ENCODE measurements around the gene ADD2.

ADD2 gene

DNA sequence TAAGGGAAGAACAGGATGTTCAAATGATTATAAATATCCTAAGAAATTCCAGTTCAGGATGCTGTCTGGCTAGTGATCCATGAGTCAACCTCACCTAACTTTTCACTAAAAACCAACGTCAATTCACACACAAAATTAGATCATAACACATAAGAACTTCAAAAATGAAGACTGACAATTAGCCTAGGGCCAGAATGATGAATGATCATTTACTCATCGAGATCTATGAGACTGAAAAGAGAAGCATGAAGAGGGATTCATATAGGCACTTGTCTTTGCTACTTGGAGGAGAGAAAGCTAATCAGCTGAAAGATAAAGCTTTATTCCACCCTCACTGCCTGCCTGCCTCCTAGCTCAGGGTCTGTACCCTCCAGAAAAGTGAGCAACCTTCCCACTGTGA lies 29.8 kb downstream of the ADD2 start:
- ATAC-seq (replicated peaks; ENCODE audit: extremely low read depth, poor library complexity, severe bottlenecking) = no peak
- H3K9me3 Mint-ChIP-seq = no peaks in the 10 kb centered on the region
- H3K36me3 Mint-ChIP-seq (ENCODE audit: insufficient read depth) = no peaks in the 10 kb centered on the region
- no peak overlapping the region for H3K4me3 Mint-ChIP-seq
- H3K27ac Mint-ChIP-seq (ENCODE audit: low read depth) = no peak overlapping the region
- H3K27me3 Mint-ChIP-seq = peaks cover 38% of the 10 kb centered on the region
- no peaks in the 10 kb centered on the region for H3K4me1 Mint-ChIP-seq
- DNase-seq (ENCODE audit: low spot score in 2 of 2) = no peak

DNA sequence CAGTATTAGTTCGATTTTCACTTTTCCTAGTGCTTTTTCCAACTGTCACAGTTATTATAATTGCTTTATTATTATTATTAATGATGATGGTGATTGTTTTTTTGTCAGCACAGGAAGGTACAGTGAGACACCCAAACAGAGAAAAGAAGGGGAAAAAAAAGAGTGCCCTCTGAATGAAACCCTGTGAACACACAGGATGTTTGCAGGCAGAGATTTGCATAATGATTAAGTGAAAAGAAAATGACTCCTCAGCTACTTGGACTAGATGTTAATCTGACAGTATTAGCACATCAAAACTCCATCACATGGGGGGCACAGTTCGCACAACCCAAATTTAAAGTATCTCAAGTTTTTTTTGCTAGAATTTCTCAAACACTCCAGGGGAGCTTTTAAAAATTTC lies 32.9 kb downstream of the ADD2 start:
- H3K36me3 Mint-ChIP-seq (ENCODE audit: insufficient read depth) = no peaks in the 10 kb centered on the region
- no peak overlapping the region for H3K27ac Mint-ChIP-seq (ENCODE audit: low read depth)
- H3K9me3 Mint-ChIP-seq = no peaks in the 10 kb centered on the region
- no peaks in the 10 kb centered on the region for H3K4me1 Mint-ChIP-seq
- no peak overlapping the region for H3K4me3 Mint-ChIP-seq
- ATAC-seq (replicated peaks; ENCODE audit: extremely low read depth, poor library complexity, severe bottlenecking) (no peak), DNase-seq (ENCODE audit: low spot score in 2 of 2) (no peak)
- H3K27me3 Mint-ChIP-seq = peaks cover 56% of the 10 kb centered on the region

DNA sequence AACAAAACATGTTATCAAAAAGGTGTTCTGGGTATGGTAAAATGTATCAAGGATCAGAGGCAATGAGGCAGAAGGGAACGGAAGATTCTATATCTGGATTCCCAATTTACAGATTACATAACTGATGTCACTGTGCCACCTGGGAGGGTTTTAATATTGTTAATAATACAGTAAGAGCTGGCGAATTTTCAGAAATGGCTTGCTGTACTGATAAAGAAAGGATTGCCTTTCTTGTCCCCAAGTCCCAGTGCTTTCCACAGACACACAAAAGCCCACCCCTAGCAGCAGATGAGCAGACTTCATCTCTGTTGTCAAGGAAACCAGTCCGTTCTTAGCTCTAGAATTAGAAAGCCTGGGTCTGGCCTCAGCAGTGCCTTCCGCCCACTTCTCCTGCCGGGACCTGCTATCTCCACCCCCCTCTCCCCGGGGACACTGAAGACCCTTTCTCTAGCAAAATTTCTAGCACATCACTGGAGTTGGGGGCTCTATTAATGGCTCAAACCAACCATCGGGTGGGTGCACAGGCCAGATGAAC lies 34.3 kb downstream of the ADD2 start:
- Mint-ChIP-seq H3K9me3 (no peaks in the 10 kb centered on the region), H3K27me3 (peaks cover 56% of the 10 kb centered on the region), H3K4me1 (no peaks in the 10 kb centered on the region), H3K36me3 (ENCODE audit: insufficient read depth) (no peaks in the 10 kb centered on the region), H3K4me3 (no peak overlapping the region), H3K27ac (ENCODE audit: low read depth) (no peak overlapping the region)
- DNase-seq (ENCODE audit: low spot score in 2 of 2) (no peak), ATAC-seq (replicated peaks; ENCODE audit: extremely low read depth, poor library complexity, severe bottlenecking) (no peak)

DNA sequence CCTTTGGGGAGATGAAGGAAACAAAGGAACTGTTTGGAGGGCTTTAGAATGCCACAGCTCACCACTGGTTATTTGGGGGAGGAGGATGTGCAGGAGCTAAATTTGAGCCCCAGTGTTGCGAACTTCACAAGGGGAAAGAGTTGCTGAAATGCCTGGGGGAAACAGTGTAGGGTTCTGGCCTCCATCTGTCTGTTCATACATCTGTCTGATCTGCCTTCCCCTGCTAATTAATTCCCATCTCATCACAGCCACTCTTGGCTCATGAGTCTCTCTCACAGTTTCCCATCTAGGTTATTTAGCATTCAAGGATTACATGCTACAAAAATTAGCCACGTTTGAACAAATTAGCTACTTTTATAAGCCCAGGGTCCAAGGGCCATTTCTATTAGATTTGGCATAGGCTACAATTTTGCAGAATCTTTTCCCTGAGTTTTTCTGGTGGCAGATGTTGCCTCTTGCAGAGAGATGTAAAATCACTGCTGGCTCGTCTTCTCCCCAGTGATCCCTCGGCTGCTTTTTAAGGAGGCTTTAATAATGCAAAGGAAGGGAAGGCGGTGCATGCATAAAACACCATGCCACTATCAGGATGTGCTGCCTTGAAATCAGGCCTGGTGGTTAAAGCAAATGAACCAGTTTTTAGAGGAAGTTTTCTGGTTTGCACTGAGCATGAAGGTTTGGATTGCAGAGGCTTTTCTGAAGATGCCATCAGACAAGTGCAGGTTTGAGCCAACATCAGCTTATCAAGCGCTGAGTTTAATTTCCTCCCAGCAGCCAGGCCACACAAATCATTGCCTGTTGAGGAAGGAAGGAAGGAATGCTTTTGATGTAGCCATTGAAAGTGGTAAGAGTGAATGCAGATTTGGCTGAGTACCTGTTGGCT lies 35.0 kb downstream of the ADD2 start:
- no peak overlapping the region for H3K27ac Mint-ChIP-seq (ENCODE audit: low read depth)
- no peak for DNase-seq (ENCODE audit: low spot score in 2 of 2)
- no peaks in the 10 kb centered on the region for H3K9me3 Mint-ChIP-seq
- H3K36me3 Mint-ChIP-seq (ENCODE audit: insufficient read depth) = no peaks in the 10 kb centered on the region
- peaks cover 56% of the 10 kb centered on the region for H3K27me3 Mint-ChIP-seq
- no peaks in the 10 kb centered on the region for H3K4me1 Mint-ChIP-seq
- H3K4me3 Mint-ChIP-seq = no peak overlapping the region
- no peak for ATAC-seq (replicated peaks; ENCODE audit: extremely low read depth, poor library complexity, severe bottlenecking)

DNA sequence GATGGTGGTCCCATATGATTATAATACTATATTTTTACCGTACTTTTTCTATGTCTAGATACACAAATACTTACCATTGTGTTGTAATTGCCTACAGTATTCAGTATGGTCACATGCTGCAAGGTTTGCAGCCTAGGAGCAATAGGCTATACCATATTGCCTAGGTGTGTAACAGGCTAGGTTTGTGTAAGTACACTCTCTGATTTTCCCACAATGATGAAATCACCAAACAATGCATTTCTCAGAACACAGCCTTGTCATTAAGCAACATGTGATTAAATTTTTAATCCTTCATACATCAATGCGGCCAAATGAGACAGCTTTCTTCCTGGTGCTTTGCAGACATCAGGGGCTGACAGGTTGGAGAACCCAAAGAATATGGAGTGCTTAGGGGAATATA lies 37.3 kb downstream of the ADD2 start:
- Mint-ChIP-seq H3K36me3 (ENCODE audit: insufficient read depth) (no peaks in the 10 kb centered on the region), H3K4me3 (no peak overlapping the region), H3K4me1 (no peaks in the 10 kb centered on the region), H3K27me3 (peaks cover 43% of the 10 kb centered on the region), H3K9me3 (no peaks in the 10 kb centered on the region), H3K27ac (ENCODE audit: low read depth) (no peak overlapping the region)
- ATAC-seq (replicated peaks; ENCODE audit: extremely low read depth, poor library complexity, severe bottlenecking) (no peak), DNase-seq (ENCODE audit: low spot score in 2 of 2) (no peak)

DNA sequence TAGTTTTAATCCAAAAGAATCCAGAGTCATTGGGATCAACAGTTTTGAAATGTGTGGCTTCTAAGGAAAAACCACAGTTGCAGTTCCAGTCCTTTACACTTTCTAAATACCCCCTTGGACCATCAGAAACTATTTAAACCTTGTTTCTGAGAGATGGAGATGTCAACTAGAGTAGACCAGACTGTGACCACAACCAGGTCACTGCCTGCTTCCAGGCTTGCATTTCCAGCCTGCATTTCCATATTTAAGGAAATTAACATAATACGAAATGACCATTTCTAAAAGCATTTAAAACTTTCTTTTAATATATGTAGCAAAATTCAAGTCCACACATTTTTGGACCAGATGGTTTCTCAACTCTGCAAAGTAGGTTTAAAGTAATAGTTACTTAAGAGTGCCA lies 38.4 kb downstream of the ADD2 start:
- Mint-ChIP-seq H3K27ac (ENCODE audit: low read depth) (no peak overlapping the region), H3K36me3 (ENCODE audit: insufficient read depth) (no peaks in the 10 kb centered on the region), H3K4me3 (no peak overlapping the region), H3K27me3 (peaks cover 33% of the 10 kb centered on the region), H3K4me1 (no peaks in the 10 kb centered on the region), H3K9me3 (no peaks in the 10 kb centered on the region)
- DNase-seq (ENCODE audit: low spot score in 2 of 2) (no peak), ATAC-seq (replicated peaks; ENCODE audit: extremely low read depth, poor library complexity, severe bottlenecking) (no peak)

DNA sequence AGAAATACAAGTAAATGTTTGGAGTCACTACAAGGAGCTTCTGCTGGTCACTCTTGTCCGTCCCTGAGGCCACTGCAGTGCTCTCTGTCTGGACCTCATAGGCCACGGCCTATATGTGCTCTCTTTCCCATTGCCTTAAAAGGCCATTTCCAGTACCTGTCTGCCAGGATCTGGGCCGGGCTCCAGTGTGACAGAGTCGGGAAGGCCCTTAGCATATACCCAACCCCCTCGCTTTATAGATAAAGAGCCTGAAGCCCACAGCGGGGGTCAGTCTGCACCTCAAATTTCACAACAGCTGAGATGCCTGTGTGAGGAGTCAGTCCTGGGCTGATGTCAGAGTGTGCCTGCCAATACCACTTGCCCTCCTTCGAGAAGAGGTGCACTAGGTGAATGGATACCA lies 39.9 kb downstream of the ADD2 start:
- Mint-ChIP-seq H3K4me3 (no peak overlapping the region), H3K27ac (ENCODE audit: low read depth) (no peak overlapping the region), H3K36me3 (ENCODE audit: insufficient read depth) (no peaks in the 10 kb centered on the region), H3K27me3 (peaks cover 17% of the 10 kb centered on the region), H3K4me1 (no peaks in the 10 kb centered on the region), H3K9me3 (no peaks in the 10 kb centered on the region)
- DNase-seq (ENCODE audit: low spot score in 2 of 2) (no peak), ATAC-seq (replicated peaks; ENCODE audit: extremely low read depth, poor library complexity, severe bottlenecking) (no peak)

DNA sequence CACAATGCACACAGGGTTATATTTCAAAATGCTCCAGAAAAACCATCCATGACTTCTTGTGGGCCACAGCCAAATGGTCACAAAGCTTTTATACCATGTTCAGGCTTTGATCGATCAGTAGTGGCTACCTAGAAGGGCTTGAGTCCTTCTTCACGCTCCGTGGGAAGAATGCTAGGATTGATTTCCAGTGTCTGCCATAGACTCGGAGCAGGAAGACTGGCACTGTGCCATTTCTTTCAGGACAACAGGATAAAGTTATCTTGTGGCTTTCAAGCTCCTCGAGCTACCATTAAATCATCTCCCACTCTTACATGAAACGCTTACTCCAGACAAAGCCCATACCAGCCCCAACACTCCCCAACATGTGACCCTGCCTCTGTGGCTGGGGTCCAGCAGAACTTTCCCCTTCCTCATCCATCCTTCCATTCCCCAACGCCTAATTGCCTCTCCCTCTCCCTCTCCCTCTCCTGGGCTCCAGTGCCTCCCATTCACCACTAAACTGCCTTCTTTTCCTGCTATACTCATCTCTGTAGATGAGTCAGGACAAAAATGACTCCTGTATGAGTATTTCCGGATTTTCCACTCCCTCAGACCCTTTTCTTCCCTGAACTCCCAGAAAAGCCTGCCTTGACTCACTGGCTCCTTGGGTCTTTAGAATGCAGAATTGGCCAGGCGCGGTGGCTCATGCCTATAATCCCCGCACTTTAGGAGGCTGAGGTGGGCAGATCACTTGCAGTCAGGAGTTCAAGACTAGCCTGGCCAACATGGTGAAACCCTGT lies 40.9 kb downstream of the ADD2 start:
- H3K36me3 Mint-ChIP-seq (ENCODE audit: insufficient read depth) = no peaks in the 10 kb centered on the region

DNA sequence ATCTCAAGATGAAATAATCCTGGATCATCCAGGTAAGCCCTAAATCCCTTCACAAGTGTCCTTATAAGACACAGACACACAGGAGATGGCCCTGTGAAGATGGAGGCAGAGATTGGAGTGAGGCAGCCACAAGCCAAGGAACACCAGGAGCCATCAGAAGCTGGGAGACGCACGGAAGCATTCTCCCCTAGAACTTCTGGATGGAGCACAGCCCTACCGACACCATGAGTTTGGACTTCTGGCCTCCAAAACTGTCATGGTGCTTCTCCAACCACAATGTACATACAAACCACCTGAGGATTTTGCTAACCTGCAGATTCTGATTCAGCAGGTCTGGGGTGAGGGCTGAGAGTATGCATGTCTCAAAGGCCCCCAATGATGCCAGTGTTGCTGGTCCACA lies 42.5 kb downstream of the ADD2 start:
- DNase-seq (ENCODE audit: low spot score in 2 of 2) (no peak), ATAC-seq (replicated peaks; ENCODE audit: extremely low read depth, poor library complexity, severe bottlenecking) (no peak)
- no peaks in the 10 kb centered on the region for H3K36me3 Mint-ChIP-seq (ENCODE audit: insufficient read depth)
- H3K27ac Mint-ChIP-seq (ENCODE audit: low read depth) = no peak overlapping the region
- no peaks in the 10 kb centered on the region for H3K4me1 Mint-ChIP-seq
- no peak overlapping the region for H3K4me3 Mint-ChIP-seq
- H3K27me3 Mint-ChIP-seq = no peaks in the 10 kb centered on the region
- no peaks in the 10 kb centered on the region for H3K9me3 Mint-ChIP-seq

More for the DNA sequence above, 40.9 kb downstream of the ADD2 start:
- Mint-ChIP-seq H3K4me1 (no peaks in the 10 kb centered on the region), H3K27ac (ENCODE audit: low read depth) (no peak overlapping the region), H3K9me3 (no peaks in the 10 kb centered on the region), H3K4me3 (no peak overlapping the region), H3K27me3 (peaks cover 7% of the 10 kb centered on the region)
- DNase-seq (ENCODE audit: low spot score in 2 of 2) = no peak
- no peak for ATAC-seq (replicated peaks; ENCODE audit: extremely low read depth, poor library complexity, severe bottlenecking)

DNA sequence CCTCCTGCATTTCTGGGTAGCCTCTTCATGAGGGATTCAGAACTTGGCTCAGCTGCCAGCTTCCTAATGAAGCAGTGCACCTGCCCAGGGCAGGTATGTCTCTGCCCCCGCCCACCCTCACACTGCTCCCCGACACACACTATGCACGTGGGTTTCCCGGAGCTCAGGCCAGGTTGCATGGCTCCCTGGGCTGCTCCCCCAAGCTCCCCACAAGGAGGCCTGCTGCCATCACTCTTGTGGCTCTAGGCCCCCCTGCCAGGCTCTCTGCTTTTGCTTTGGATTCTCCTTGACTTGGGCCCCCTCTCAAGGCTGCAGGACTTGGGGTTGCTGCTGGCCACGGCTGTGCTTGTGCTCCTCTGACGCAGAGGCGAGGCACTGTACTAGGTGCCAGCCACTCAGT lies 43.6 kb downstream of the ADD2 start:
- no peaks in the 10 kb centered on the region for H3K36me3 Mint-ChIP-seq (ENCODE audit: insufficient read depth)
- no peak overlapping the region for H3K27ac Mint-ChIP-seq (ENCODE audit: low read depth)
- DNase-seq (ENCODE audit: low spot score in 2 of 2) (no peak), ATAC-seq (replicated peaks; ENCODE audit: extremely low read depth, poor library complexity, severe bottlenecking) (no peak)
- H3K9me3 Mint-ChIP-seq = no peaks in the 10 kb centered on the region
- no peaks in the 10 kb centered on the region for H3K27me3 Mint-ChIP-seq
- H3K4me1 Mint-ChIP-seq = no peaks in the 10 kb centered on the region
- no peak overlapping the region for H3K4me3 Mint-ChIP-seq

DNA sequence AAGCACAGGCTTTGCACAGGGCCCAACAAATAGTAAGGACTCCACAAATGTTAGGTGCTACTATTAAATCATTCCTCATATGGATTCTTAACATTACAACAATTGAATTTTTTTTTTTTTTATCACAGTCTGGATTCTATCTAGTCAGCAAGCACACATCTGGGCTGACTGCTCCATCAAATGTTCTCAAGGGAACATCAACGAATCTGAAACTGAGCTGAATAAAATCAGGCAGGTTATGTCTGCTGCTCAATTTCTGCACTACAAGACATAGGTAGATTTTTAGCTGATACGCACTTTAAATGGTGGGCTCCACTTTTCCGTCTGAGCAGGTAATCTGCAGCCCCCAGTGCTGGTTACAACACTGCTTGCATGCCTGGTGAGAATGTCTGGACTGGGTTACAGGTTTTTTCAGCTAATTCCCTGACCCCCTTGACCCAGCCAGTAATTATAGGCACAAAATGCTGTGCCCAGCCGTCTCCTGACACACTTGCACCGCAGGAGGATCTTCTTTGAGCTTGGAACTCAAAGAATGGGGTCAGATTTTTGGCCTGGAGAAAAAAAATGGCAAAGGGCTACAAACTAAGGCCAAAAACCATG lies 44.6 kb downstream of the ADD2 start:
- DNase-seq (ENCODE audit: low spot score in 2 of 2) (no peak), ATAC-seq (replicated peaks; ENCODE audit: extremely low read depth, poor library complexity, severe bottlenecking) (no peak)
- Mint-ChIP-seq H3K36me3 (ENCODE audit: insufficient read depth) (no peaks in the 10 kb centered on the region), H3K27ac (ENCODE audit: low read depth) (no peak overlapping the region), H3K27me3 (no peaks in the 10 kb centered on the region), H3K4me3 (no peak overlapping the region), H3K4me1 (no peaks in the 10 kb centered on the region), H3K9me3 (no peaks in the 10 kb centered on the region)

DNA sequence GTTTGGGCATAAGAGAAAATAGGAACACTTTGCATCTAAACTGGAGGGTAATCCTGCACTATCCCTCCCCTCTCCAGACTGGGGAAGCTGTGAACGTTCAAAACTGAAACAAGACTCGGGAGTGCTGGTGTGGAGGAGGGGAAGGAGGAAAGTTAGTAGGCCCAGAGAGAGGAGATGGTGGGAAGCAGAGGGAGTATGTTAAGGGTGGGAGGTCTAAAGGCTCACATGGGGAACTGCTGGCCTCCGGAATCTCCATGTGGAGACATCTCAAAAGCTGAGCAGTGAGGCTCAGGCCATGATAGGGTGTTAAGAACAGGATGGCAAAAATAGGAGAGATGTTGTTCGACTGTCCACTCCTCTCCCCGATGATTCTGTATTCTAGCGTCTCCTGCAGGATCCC lies 47.9 kb downstream of the ADD2 start:
- Mint-ChIP-seq H3K27me3 (peaks cover 28% of the 10 kb centered on the region), H3K4me1 (no peaks in the 10 kb centered on the region), H3K27ac (ENCODE audit: low read depth) (no peak overlapping the region), H3K9me3 (no peaks in the 10 kb centered on the region), H3K36me3 (ENCODE audit: insufficient read depth) (no peaks in the 10 kb centered on the region), H3K4me3 (no peak overlapping the region)
- DNase-seq (ENCODE audit: low spot score in 2 of 2) (no peak), ATAC-seq (replicated peaks; ENCODE audit: extremely low read depth, poor library complexity, severe bottlenecking) (no peak)

All from central memory CD8-positive, alpha-beta T cell (primary cell).